ENCODE measurements around the gene STK38L.

Gene STK38L

DNA sequence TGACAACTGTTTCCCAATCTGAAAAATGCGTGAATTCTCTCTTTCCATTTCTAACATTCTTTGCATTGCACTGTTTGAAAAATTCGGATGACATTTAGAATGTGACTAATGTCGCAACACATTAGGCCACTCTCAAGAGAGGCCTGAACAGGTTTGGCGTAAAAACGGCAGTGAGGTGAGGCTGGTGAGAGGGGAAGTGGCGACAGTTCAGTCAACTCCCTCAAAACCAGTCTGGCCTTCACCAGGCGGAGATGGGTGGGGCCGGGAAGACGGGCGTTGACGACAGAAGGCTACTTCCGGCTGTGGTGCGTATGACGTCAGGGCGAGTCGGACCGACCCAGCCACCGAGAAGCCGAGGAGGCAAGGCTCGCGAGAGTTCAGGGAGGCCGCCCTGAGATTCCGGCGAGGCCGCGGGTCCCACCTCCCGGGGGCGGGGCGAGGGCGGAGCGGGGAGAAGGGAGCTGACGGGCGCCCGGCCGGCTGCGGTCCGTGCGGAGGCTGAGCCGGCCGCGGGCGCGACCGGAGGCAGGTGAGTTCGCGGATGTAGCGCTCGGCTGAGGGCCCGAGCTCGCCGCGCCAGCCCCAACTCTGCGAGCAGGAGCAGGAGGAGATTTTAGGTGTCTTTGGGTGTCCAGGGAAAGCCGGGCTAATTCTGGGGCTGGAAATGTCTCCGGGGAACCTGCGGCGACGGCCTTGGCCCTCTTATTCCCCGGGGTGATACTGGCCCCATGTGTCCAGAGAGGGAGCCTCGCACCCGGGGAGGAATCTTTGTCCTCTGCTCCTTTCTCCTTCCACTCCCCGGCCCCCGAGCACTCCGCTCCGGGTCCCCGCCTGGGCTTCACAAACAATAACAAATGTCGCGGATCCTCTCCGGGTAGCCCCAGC, at the start of gene STK38L:
Gene STK38L, plus strand, starts transcription at position 483 of the 885 bp plus-strand sequence. CDS start 53,435 bp downstream, outside the sequence.
- DNase-seq (ENCODE audit: low read depth), result peak; percentile 57

DNA sequence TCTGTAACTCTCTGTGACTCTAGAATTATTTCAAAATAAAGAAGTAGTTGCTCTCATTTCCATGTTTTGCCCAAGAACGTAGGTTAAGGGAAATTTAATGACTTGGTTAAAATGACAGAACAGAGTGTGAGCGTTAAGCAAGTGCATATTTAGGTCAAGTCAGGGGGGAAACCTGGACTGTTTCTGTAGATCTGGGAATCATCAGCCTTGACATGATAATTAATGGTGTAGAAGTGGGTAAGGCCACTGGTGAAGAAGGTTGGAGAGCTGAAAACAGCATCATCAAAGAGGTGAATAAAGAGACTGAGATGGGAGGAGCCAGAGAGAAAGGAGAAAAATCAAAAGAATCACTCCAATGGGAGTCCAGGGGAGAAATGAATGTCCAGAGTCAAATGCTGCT, 49.4 kb upstream of the STK38L start:
- no peak for DNase-seq (ENCODE audit: low read depth)

DNA sequence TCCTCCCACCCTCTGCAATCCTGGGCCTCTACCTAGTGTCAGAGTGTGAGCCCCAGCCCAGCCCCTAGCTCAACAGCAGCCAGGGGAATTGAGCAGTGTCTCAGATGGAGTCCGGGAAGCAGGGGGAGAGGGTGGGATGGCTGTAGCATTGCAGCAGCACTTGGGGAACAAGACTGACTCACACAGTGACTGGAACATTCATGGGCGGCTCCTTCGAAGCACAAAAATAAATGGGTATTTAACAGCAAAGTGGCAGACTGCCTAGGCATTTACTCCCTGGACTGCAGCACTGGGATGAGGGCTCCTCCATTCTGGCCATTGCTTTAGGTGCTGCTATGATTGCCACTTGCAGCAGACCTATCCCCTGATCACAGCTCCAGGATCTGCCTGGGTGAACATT, 46.0 kb upstream of the STK38L start:
- DNase-seq (ENCODE audit: low read depth), result no peak

DNA sequence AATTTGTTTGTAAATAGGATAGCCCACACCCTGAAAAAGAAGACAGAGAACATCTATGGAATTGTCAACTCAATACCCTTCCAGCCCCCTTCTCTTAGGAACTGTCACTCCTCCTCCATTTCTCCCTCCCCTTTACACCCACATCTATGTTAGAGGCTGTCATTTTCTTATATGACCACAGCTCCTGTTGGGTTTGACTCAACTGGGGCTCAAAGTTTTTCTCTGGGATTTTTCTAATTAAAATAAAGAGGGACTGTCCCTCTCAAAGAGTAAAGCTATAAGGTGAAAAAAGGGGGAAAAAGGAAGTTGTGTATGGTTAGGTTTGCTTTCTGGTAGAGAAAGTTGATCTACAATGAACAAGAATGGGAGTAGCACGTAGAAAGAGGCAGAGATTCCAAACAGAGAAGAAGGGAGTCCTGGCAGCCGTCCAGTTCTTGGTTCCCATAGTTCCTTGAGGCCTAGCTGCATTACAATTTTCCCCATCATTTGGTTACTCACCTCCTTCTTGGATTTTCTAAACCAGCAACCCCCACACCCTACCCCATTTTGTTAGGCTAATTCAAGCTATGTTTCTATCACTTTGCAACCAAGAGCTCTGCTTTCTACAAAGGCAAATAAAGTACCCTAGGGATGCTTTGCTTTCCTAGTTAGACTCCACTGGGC, 44.3 kb upstream of the STK38L start:
- no peak for DNase-seq (ENCODE audit: low read depth)

DNA sequence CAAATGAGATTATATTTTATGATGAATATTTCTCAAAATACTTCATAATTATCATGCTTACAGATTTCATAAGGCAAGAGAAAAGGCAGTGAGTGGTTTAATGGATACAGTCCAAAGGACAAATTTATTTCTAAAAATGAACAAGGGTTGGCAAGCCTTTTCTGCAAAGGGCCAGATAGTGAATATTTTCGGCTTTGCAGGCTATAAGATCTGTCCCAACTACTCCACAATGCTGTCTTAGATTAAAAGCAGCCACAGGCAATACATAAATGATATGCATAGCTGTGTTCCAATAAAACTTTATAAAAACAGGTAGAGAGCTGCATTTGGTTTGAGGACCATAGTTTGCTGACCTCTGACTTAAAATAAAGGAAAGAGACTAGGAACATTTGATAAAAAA, 42.9 kb upstream of the STK38L start:
- DNase-seq (ENCODE audit: low read depth), result no peak

DNA sequence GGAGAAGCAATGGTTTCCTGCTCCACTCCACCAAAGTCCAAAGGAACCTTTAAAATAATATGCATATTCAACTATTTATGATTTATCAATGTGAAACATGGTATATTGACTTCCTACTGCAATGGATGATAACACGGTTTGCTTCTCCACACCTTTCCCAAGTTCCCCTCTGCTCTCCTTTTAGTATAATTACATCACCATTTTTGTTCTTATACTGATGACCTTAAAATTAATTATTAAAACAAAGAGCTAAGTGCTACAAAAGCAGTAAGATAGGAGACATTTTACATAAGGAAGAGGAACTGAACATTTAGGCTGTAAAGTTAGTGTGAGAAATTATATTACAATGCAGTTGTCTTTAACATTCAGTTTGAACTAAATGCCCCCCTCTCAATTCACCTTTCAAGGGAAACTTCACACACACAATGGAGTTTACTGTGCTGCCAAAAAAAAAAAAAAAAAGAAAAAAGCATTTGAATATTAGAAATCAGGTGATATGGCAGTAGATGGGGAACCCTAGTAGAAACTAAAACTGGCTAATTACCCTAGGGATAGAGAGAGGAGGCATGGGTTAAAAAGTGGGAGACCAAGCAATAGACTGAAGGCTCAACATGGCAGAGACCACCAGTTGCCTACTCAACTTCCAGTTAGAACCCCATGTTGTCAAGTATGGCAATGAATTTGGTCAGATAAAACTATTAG, 37.1 kb upstream of the STK38L start:
- DNase-seq (ENCODE audit: low read depth), result no peak

DNA sequence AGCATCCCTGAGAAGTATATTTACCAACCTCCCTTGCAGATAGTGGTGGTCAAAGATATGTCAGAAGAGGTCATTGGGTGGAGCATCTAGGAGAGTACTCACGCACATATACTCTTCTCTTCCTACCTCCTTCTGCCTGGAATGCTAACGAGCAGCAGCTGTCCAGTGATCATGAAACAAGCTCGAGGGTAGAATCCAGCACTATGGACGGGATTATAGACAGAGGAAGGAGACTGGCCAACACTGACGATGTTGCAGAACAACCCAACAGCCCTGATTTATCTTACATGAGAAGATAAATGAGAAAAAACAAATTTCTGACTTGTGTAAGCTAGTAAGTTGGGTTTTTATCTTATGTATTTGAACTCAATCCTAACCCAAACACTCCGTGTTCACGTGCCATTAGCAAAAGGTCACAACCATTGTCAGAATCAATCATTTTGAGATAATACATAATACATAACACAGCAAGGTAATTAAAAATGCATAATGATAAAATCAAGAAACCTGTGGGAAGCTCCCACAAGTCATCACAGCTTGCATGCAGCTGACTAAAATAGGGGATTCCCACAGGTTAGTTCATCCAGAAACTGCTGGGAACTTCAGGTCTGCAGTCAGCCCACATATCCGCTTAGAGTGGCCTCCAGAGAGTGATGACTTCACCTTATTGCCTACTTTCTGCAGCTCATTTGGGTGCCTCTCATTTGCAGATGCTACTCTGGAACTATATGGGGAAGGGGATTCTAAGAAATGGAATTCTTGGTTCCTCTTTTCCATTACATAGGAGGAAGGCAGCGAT, 36.3 kb upstream of the STK38L start:
- no peak for DNase-seq (ENCODE audit: low read depth)

DNA sequence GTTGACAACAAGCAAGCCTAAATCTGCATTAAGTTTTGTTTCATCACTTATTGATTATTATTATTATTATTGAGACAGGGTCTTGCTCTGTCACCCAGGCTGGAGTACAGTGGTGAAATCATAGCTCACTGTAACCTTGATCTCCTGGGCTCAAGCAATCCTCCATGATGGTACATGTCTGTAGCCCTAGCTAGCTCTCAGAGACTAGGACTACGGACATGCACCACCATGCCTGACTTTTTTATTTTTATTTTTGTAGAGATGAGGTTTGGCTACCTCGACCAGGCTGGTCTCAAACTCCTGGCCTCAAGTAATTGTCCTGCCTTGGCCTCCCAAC, 35.7 kb upstream of the STK38L start:
- no peak for DNase-seq (ENCODE audit: low read depth)

DNA sequence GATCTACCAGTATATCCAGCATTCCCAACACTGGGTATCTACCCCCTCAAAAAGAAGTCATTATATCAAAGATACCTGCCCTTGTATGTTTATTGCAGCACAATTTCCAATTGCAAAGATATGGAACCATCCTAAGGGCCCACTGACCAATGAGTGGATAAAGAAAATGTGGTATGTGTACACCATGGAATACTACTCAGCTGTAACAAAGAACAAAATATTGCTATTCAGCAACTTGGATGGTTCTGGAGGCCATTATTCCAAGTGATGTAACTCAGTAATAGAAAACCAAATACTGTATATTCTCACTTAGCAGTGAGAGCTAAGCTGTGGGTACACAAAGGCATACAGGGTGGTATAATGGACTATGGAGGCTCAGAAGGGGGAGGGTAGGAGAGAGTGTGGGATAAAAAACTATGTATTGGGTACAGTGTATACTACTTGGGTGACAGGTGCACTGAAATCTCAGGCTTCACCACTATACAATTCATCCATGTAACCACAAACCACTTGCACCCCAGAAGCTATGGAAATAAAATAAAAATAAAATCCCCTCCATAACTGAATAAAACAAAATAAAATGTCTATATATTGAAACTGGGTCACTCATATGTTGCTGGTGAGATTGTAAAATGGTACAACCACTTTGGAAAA, 34.7 kb upstream of the STK38L start:
- no peak for DNase-seq (ENCODE audit: low read depth)

DNA sequence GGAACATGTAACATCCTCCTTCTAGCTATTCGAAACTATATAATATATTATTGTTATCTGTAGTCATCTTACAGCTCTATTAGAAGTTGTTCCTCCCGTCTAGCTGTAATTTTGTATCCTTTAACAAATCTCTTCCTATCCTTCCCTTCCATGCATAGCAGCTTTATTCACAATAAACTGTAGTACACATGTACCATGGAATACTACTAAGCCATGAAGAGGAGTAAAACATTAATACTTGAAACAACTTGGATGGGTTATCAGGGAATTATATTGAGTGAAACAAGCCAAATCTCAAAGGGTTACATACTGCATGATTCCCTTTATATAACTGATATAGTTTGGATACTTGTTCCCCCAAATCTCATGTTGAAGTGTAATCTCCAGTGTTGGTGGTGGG, 33.9 kb upstream of the STK38L start:
- no peak for DNase-seq (ENCODE audit: low read depth)

DNA sequence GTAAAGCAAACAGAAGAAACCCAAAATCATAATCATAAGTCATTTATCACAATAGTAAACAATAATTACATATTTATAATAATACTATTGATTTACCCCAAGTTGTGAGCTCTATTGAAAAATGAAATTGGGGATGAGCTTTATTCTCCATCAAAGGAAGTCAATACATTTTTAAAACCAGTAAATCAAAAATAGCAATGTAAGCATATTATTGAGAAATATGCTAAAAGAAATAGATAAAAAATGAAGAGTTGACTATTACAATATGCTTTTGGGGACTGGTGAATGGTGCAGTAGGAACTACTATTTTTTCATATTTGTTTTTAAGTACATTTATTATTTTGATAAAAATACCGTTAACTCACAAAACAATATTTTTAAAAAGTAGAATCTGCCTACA, 31.2 kb upstream of the STK38L start:
- no peak for DNase-seq (ENCODE audit: low read depth)

DNA sequence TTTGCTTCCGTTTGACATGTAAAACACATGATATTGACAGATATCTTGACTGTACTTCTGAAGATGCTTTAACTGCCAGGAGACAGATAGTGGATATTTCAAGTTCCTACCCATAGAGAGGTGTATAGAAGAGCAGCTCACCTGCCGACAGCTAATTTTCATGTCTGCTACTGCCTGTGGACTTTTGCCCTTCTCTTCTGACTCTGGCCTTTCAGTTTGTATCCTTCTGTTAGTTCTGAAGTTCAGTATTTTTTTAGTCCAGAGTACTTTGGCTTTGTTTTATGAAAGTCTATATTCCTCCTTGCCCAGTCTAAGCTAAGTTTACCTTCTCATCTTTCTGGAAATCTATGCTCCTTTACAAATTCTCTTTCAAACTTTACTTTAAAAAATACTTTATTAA, 30.8 kb upstream of the STK38L start:
- DNase-seq (ENCODE audit: low read depth), result no peak

DNA sequence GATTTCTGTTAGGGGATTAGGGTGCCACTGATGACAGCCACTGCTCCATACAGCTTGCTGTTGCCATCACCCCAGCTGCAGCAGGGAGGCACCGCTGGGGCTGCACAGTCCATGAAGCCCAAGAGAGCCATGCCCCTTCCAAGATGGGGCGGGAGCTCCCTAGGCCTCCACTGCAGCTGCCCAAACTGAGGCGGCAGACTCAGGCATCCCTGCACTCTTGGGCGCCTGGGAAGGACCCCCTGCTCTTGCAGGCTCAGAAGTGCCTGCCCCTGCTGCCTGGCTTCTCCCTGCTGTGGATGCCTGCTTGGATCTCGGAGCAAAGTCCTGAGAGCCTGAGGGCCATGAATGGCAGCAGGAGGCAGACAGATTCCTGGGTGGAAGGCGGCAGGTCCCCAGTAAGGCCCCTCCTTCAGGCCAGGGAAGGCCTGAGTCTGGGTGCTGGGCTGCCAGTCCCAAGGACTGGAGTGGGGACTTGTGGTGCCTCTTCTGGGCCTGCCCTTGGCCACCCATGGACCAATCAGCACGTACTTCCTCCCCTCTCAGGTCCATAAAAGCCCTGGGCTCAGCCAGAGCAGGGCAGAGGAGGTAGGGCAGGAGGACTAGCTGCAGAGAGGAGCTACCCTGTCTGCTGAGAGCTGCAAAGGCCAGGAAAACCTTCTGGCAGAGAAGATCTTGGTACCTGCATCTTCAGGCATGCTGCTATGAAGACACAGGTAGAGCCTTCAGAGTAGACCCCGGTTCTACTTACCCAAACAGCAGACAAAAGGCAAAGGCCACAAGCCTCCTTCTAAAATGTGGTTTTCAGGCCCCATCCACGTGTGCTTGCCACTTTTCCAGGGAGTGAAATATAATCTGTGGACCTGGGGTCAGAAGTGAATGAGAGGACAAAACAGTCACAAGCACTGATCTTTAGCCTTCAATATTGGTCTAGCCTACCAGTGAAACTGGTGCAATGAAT, 30.0 kb upstream of the STK38L start:
- DNase-seq (ENCODE audit: low read depth), result no peak

DNA sequence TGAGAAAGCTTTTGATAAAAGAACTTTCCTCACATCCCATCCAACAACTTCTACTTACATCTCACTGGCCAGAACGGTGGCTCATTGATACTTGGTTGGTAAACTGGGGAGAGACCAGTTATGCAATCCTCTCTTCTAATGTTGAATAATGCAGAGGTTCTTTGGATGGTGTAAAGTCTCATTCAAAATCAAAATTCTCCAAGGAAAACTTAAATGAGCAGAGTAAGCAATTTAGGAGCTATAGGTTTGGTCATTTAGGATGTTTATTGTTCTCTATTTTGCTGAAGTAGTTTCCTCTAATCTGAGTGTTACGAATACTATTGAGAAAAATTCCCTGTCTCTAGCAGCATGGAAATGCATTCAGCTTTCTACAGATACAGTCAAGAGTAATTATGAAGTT, 26.5 kb upstream of the STK38L start:
- DNase-seq (ENCODE audit: low read depth), result no peak

DNA sequence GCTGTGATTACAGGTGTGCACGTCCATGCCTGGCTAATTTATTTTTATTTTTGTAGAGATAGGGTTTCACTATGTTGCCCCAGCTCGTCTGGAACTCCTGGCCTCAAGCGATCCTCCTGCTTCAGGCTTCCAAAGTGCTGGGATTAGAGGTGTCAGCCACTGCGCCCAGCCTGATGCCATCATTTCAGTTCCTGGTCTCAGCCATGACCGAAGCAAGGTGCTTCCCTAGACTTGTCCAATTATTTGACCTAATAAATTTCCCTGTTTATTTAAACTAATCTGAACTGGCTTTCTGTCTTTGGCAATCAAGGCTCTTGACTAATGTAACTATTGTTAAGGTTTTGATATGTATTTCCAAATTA, 24.4 kb upstream of the STK38L start:
- DNase-seq (ENCODE audit: low read depth), result no peak

DNA sequence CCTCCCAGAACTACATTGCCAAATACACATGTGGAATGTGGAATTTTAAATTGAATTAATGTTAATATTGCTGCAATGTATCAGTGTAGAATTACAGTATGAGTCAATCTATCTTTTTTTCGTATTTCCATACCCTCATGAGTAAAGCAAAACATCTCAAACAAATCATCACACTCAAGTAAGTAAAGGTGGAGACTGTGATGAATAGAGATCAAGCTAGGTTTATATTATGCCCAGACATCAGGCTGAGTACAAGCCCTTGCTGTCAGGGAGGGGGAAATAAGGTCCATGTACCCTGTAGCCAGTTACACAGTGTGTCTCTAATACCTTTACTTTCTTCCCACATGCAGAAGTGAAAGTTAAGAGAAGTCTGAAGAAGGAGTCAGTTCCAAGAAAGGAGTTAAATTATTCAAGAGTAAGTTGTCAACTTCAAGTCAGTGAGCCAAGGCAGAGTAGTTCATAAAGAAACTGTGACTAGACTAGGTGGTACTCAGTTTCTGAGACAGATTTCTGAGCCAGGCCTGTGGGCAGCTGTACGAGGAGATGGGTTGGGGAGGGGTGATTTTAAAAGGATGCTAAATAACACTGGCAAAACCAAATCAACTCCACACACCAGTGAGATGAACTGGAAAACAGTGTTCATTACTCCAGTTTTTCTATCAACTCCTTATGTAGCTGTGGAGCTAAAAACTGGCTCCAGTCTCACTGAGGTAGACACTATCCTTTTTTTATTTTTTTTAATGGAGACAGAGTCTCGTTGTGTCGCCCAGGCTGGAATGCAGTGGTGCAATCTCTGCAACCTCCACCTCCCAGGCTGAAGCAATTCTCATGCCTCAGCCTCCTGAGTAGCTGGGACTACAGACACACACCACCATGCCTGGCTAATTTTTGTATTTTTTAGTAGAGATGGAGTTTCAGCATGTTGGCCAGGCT, 23.8 kb upstream of the STK38L start:
- DNase-seq (ENCODE audit: low read depth), result no peak

DNA sequence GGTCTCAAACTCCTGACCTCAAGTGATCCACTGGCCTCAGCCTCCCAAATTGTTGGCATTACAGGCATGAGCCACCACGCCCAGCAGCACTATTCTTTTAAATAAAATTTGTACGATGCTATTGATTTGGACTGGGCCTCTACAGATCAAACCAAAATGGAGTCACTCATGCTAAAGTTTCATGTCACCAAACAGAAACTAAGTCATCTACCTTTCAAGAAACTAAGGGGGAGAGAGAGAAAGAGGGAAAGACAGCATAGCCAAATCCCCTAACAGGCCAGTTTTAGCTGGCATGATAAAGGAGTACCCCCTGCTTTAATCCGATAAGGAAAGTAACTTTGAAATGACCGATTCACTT, 23.1 kb upstream of the STK38L start:
- no peak for DNase-seq (ENCODE audit: low read depth)

DNA sequence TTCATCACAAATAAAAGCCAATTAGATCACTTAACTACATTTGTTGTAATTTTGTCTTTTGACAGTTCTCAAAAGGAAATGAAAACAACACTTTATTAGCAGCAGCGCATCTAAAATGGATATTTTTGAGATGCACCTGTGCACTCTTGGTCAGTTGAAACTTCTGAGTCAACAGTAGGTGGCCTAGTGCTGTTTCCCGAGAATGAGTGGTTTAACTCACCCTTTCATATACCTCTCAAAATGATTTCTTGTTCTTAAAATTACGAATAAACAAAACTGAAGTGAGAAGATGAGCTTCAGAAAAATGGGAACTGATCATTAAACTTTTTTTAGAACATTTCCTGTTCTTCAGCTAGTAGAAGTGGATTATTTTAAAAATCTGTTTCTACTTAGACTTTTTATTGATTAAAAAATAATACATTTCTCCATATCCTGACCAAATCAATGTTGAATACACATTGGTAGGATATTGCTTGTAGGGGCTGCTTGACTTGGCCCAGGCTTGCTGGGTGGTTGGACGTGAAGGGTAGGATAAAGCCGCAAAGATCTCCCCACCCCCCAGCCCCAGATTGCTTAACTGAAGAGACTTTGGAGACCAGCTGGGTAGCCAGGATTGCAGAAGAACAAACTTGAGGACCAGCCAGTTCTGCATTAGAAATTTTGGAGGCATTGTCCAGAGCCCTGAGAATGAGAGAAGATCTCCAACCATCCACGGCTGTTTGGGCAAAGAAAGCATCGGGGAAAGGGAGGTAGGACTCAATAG, 22.3 kb upstream of the STK38L start:
- no peak for DNase-seq (ENCODE audit: low read depth)

DNA sequence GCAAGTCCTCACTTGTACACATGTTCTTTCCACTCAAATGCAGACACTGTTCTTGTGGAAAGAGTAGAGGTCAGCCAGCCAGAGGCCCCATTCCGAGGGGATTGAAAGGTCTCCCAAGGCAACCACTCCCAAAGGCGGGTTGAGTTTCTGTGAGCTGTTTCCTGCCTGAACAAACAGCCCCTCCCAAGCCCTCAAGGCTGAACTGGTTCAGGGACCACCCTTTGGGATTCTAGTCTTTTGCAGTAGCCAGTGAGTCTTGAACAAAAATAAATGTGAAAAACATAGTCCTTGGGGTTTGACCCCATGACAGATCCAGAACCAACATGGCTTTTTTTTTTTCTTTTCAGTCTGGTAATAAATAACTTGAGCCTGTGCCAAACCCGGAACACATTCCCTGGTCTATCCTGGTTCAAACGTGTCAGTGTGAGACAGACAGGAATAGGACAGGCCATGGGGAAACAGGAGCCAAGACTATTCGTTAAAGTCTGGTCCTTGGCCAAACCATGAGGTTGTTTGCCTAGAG, 17.6 kb upstream of the STK38L start:
- no peak for DNase-seq (ENCODE audit: low read depth)

Data from GM04503 (cell line).